Raji (cell line): ENCODE data around the gene STAG2.

ENCODE experiments used
- POLR2A ChIP-seq: IDR thresholded peaks from 2 replicates; pipeline ENCODE4 v1.6.1; 2011; ENCODE audit warnings: low read depth, low read length, control low read depth; ENCODE audit not compliant: insufficient read depth

Gene STAG2

GRCh38 chrX:123993904-123994635, 32.6 kb downstream of the STAG2 start:
- no peak for TF ChIP-seq POLR2A

DNA sequence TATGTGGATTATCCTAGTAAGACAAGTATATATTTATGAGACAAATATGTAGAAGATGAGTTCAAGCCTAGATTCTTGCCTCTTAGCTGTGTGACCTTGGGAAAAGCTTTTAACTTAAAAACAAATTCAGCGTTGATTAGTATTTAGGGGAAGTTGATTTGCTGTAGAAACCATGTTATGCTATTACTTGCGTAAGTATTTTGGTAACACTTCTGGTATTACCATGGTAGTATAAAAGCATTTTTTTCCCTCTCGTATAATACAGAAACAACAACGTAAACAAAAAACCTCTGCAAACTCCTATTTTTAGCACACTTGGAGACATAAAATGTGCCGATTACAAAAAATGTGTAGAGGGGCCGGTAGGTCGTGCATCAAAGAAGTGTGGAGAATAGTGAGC, 33.2 kb downstream of the STAG2 start:
- no peak for TF ChIP-seq POLR2A

DNA sequence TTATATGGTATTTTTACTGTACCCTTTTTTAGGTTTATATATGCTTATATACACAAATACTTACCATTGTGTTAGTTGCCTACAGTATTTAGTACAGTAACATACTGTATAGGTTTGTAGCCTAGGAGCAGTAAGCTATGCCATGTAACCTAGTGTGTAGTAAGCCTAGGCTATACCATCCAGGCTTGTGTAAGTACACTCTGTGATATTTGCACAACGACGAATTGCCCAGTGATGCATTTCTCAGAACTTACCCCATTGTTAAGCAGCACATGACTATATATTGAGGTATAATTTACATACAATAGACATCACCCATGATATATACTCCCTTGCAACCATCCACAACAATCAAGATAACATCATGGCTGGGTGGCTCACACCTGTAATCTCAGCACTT, 40.1 kb downstream of the STAG2 start:
- TF ChIP-seq POLR2A, result no peak

- no peak for TF ChIP-seq POLR2A
Measured at GRCh38 chrX:124005228-124005627, 43.7 kb downstream of the STAG2 start.

DNA sequence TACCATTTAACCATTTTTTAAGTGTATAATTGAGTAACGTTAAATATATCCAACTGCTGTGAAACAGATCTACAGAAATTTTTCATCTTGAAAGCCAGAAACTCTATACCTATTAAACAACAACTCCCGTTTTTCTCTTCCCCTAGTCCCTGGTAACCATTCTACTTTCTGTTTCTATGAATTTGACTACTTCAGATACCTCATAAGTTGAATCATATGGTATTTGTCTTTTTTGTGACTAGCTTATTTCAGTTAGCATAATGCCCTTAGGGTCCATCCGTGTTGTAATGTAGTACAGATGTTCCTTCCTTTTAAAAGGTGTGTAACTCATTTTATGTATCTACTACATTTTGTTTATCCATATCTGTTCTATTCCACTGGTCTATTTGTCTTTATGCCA, 48.7 kb downstream of the STAG2 start:
- no peak for TF ChIP-seq POLR2A

DNA sequence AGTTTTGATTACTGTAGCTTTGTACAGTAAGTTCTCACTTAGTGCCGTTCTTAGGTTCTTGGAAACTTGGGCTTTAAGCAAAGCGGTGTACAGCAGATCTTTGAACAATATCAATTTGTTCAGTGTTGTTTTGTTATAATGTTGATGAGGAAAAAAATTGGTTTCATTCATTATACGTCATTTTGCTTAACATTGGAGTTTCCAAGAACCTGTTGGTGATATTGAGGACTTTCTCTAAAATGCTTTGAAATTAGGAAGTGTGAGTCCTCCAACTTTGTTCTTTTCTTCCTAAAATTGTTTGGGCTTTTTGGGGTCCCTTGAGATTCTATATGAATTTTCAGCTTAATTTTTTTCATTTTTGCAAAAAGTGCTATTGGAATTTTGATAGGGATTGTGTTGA, 49.1 kb downstream of the STAG2 start:
- TF ChIP-seq POLR2A, result no peak

DNA sequence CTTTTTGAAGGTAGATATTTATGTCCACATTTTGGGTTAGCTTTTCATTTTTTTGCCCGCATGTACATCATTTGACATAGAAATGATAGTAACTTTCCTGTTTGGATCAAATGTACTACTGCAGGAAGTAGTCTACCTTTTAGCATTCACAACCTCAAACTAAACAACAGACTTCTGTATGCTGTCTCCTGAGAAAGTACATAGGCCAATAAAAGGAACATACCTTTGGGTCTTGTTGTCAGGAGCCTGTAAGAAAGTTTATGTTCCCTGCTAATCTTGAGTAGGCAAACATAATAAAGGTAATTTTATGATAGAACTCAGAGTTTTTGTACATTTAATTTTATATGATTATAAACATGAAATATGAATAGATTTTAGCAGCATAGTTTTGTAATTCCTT, 54.2 kb downstream of the STAG2 start:
- TF ChIP-seq POLR2A, result no peak

GRCh38 chrX:124016825-124017224, 55.3 kb downstream of the STAG2 start:
- TF ChIP-seq POLR2A, result no peak

DNA sequence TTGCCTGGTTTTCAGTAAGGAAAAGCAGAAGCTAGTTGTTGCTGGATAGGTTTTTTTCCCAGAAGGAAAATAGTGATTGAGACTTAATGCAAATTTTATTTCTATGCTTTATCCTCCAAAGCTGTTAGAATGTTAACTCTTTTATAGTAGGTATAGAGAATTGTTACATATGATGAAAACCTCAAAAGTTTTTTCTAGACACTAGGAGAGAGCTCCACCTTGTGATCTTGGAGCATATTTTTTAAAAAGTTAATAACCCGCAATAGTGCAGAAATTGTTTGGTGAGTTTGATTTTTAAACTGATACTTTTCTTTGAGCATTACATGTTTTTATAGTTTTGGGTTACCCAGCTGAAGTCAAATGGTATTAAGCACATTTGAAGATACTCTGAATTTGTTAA, 56.5 kb downstream of the STAG2 start:
- TF ChIP-seq POLR2A, result no peak

DNA sequence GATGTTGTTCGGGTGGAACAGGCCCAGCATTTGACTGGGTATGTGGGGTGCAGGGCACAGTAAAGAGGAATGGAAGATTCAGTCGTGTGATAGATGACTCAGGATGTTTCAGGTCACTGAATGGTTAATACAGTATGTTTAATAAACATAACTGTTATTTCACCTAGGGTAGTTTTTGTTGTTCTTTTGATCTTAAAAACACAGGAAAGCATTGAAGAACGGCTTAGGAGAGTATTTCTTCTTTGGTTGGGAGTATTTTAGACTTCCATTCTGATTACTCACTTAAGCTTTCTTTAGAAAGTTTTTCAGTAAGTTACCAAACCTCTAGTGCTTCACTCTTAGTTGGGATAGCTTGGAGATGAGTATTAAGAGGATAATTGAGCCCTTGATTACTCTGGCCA, 62.3 kb downstream of the STAG2 start:
- no peak for TF ChIP-seq POLR2A

GRCh38 chrX:124026529-124026928, 65.0 kb downstream of the STAG2 start:
- no peak for TF ChIP-seq POLR2A

DNA sequence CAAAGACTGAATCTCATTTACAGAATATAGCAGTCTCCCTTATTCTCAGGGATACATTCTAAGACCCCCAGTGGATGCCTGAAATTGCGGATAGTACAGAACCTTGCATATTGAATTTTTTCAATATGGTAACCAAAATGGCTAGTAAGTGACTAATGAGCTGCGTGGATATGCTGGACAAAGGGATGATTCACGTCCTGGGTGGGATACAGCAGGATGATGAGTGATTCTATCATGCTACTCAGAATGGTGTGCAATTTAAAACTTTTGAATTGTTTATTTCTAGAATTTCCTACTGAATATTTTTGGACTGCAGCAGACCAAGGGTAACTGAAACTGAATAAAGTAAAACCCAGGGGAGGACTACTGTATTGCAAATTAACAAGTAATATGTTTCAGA, 66.7 kb downstream of the STAG2 start:
- no peak for TF ChIP-seq POLR2A

DNA sequence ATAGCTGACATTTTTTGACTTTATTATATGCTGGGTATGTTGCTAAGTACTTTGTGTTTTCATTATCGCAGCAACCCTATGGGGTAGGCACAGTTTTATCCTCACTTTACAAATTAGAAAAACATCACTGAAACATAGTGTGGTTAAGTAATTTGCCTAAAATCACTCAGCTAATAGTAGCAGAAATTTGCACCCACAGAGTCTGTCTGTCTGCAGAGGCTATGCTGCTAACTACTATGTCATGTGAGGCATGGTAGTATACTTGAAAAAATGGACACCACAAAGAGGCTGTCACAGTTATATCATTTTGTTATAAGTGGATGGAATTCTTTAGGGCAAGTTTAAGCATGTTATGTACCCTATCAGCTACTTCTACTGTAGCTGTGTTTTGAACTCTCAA, 69.0 kb downstream of the STAG2 start:
- TF ChIP-seq POLR2A, result no peak

DNA sequence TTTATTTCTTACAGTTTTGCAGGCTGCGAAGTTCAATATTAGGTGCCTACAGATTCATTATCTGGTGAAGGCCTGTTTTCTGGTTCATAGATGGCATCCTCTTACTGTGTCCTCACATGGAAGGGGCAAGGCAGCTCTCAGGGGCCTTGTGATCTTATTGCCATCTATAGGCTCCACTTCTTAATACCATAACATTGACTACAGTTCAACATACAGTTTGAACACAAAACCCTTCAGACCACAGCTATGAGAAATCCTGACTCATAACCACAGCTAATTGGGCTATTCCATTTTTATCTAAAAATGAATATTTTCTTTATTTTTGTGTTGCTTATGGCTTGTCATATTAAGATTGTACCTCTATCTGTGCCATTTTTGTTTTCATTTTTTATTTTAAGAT, 72.3 kb downstream of the STAG2 start:
- no peak for TF ChIP-seq POLR2A

DNA sequence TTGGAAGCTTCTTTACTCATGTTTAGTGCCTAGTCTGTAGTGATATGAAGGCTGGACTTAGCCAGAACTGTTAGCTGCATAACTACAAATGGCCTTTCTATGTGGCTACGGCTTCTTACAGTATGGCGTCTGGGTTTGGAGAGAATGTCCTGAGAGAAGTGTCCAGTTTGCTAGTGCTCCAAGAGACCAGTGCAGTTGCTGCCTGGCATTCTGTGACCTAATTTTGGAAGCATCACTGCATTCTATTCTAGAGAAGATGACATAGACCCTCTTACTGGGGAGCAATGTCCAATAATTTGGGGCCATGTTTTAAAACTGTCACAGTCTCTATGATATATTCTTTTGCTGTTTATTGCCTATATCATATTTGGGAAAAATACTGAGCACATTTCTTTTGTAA, 74.2 kb downstream of the STAG2 start:
- no peak for TF ChIP-seq POLR2A

DNA sequence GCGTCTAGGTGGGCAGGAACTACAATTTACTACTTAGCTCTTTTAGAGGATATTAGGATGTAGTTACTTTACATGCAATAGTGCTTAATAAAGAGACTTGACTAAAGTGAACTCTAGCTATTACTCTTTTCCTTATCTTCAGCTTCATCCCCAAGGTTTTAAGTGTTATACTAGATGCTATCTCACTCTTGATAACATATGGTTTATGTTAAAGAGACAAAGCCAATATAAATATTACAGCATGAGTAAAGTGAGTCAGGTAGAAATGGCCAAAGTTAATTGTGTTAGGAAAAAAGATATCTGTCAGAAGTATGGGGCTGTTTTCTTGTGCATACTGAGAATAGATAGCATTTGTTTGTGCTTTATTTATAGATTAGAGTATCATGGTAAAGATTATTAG, 80.5 kb downstream of the STAG2 start:
- no peak for TF ChIP-seq POLR2A

DNA sequence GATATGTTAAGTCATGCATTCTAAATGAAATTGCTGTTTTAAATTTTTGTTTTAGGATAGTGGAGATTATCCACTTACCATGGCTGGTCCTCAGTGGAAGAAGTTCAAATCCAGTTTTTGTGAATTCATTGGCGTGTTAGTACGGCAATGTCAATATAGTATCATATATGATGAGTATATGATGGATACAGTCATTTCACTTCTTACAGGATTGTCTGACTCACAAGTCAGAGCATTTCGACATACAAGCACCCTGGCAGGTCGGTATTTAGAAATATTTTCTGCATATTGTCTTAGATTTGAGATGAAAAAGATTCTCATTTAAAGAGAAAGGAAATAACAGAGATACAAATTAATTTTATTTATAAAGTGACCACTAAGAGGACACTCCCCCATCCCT, 83.6 kb downstream of the STAG2 start:
- TF ChIP-seq POLR2A, result no peak
